WI38 (cell line): ENCODE results near the gene MAGI1.
"Not testable (repeated sequence)": the region's sequence is repeated elsewhere in the genome, so short reads cannot be mapped to it uniquely, and the experiment has no call there.

Source experiments
- H3K4me3 ChIP-seq: 2 replicates; pipeline ENCODE4 v1.5.1; 2011; ENCODE audit warnings: low read depth, mild to moderate bottlenecking, control low read depth, low read length
- TF ChIP-seq, protein P1 (sequence below): IDR thresholded peaks from 2 replicates; pipeline ENCODE4 v1.5.1; 2012; ENCODE audit warnings: low read depth, mild to moderate bottlenecking, control low read depth, low read length

The MAGI1 gene

GRCh38 chr3:65616563-65616962 is 422.2 kb downstream of the MAGI1 start:
- TF ChIP-seq, protein P1, sequence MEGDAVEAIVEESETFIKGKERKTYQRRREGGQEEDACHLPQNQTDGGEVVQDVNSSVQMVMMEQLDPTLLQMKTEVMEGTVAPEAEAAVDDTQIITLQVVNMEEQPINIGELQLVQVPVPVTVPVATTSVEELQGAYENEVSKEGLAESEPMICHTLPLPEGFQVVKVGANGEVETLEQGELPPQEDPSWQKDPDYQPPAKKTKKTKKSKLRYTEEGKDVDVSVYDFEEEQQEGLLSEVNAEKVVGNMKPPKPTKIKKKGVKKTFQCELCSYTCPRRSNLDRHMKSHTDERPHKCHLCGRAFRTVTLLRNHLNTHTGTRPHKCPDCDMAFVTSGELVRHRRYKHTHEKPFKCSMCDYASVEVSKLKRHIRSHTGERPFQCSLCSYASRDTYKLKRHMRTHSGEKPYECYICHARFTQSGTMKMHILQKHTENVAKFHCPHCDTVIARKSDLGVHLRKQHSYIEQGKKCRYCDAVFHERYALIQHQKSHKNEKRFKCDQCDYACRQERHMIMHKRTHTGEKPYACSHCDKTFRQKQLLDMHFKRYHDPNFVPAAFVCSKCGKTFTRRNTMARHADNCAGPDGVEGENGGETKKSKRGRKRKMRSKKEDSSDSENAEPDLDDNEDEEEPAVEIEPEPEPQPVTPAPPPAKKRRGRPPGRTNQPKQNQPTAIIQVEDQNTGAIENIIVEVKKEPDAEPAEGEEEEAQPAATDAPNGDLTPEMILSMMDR: no peak
- H3K4me3 ChIP-seq: no peak overlapping the region

DNA sequence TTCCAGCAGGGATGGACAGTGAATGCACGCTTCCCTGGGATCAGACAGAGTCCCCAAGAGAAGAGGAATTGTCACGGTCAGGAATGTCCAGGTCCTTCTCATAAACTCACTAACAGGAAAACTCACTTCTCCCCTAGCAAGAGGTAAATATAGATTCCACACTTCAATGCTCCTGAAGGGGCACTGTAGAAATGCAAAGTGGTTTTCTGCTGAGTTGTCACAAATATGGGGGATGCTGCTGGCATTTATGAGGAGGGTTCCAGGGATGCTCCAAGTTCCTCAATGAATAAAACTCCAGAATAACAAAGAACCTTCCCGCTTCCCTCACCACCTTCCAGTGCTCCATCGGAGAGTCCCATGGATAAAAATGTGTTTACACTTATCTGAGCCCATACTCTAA is 423.4 kb downstream of the MAGI1 start:
- TF ChIP-seq, protein P1: no peak
- no peak overlapping the region for H3K4me3 ChIP-seq

DNA sequence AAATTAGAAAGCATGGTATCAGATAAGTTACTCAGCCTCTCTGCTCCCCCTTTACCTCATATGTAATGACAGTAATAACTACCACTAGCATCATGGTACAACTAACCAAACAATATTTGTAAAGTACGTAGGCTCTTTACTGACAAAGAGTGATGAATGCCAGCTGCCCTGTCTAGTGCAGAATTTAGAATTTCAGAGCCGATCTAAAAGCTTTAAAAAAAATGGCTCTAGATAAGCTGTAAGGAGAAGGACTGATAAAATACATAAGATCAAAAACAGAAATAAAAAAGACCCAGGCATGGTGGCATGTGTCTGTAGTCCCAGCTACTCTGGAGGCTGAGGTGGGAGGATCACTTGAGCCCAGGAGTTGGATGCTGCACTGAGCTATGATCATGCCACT is 424.1 kb downstream of the MAGI1 start:
- TF ChIP-seq, protein P1: no peak
- no peak overlapping the region for H3K4me3 ChIP-seq

DNA sequence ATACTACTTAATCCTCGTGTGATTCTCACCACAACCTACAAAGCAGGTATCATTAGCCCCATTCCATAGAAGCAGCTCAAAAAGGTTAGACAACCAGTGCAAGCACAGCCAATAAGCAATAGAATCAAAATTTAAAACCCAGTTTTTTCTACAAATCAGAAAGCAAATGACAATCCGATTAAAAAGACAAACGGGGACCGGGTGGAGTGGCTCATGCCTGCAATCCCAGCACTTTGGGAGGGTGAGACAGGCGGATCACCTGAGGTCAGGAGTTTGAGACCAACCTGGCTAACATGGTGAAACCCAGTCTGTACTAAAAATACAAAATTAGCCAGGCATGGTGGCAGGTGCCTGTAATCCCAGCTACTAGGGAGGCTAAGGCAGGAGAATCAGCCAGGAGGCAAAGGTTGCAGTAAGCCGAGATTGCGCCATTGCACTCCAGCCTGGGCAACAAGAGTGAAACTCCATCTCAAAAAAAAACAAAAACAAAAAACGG is 430.7 kb downstream of the MAGI1 start:
- not testable (repeated sequence) for H3K4me3 ChIP-seq

DNA sequence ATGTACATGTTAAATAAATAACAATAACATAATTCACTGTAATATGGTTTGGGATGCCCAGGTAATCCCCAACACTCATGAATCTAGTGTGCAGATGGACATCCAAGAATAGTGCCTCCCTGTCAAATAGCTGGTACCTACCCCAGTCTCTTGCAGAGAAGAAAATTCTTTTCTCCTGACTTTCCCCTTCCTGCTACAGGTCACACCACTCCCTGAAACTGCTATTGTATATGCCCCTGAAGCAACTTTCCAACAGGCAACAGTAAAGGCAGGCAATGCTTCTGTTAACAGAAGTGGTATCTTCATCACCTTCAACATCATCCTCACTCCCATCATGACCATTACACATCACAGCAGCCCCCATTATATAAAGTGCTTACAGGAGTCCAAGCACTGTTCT is 431.6 kb downstream of the MAGI1 start:
- TF ChIP-seq, protein P1: no peak
- no peak overlapping the region for H3K4me3 ChIP-seq

DNA sequence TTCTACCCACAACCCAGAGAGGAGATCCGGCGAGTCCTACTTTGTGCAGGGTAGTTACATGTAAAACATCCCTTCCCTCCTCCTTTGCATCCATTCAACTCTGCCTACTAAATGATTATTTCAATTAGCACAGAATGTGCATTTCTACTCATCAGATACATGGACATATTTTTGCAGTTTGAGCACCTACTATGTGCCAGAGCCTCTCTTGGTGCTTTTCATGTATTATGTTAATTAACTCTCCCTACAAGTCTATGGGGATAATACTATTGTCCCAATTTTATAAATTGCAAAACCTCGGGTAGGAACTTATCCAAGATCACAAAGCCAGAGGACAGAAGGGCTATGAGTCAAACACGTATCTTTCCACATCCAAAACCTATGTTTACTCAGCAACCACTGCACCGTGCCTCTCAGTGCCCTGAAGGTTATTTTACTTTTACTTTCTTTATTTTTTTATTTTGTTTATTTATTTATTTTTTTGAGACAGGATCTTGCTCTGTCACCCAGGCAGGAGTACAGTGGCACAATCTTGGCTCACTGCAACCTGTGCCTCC is 432.8 kb downstream of the MAGI1 start:
- H3K4me3 ChIP-seq: no peak overlapping the region
- TF ChIP-seq, protein P1: no peak

DNA sequence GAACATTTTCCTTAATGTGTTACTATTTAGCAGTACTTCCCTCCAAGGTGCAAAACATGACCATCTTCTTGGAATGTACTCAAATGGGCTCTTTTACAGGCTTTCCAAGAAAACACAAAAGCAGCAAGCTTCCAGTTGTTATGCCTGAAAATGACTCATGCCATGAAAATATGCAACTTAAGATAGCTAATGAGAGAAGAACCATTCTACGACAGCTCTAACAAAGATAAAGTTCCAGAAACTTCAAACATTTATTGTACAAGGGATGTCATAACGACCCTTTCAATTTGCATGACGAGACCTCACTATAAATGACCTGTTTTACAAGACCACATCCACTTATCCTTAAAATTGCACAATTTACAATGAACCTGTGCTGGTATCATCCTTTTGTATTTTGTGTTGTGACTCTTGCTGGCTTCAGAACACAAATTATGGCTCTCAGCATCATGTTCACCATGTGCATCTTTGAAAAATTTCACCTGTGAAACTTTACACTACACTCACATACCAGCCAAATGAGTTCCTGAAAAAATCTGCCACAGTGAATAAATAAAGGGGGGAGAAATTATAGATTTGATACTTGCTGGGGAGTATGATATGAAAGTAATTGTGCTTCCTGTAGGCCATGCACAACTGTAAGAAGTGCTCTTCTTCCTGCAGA is 433.7 kb downstream of the MAGI1 start:
- H3K4me3 ChIP-seq: no peak overlapping the region
- TF ChIP-seq, protein P1: no peak

DNA sequence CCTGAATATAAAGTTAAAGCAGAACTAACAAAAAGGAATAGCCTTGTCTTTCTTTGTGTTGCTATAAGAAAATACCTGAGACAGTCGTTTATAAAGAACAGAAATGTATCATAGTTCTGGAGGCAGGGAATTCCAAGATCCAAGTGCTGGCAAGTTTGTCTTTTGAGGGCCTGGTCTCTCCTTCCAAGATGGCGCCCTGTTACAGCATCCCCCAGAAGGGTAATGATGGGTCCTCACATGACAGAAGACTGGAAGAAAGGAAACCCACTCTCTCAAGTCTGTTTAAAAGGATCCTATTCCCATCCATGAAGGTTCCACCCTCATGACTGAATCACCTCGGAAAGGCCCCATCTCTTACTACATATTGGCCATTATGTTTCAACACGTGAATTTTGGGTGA is 435.1 kb downstream of the MAGI1 start:
- TF ChIP-seq, protein P1: no peak
- no peak overlapping the region for H3K4me3 ChIP-seq
